Amniotic stem cell (primary cell): ENCODE results near the gene ZSCAN26.

Experiments
- DNase-seq: peaks from one replicate; lab custom pipeline; 2025; lab: John Stamatoyannopoulos, UW

The ZSCAN26 gene

DNA sequence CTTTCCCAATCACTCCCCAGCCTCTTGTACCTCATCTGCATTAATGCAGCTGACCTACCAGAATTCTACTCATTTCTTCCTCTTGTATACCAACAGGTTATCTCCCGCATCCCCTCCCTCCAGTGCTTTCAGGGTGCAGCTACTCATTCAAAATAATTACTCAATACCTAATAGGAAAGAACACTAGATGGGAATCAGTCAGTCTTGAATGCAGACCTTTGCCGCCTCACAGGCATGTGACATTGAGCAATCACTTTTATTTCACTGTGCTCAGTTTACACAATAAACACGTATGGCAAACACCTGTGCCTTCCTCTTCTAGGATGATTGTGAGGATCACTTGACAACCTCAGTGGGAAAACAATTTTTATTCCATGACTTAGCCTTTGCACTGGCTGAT lies 55.7 kb downstream of the ZSCAN26 start:
- DNase-seq = no peak

- DNase-seq = no peak
Measured at GRCh38 chr6:28323813-28324424, 57.0 kb downstream of the ZSCAN26 start.

DNA sequence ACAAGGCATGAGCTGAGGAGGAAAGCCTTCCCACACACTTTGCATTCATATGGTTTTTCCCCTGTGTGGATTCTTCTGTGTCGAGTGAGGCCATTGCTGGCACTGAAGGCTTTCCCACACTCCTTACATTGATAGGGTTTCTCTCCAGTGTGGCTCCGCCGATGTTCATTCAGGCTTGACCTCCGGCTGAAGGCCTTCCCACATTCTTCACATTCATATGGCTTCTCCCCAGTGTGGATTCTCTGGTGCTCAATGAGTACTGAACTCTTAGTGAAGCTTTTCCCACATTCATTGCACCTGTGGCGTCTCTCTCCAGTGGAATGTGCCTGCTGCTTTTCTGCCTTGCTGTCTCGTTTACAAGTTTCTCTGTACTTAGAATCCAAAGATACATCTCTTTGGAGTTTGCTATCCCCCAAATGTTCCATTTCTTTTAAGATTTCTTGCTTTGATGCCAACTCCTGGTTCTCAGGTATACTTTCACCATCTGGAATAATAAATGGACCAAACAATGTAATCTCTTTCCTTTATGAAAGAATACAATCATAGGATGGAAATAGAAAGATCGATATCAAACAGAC lies 59.5 kb downstream of the ZSCAN26 start:
- DNase-seq = no peak
